ENCODE data around the gene C19orf81. TPM values are rescaled to one million over a fixed set of nuclear protein-coding genes. Genes with fewer than 3 reads are reported as not detected.

C19orf81 gene
- total and polyA plus RNA-seq, 2 of the 4 experiments (the other 2 are of a cell fraction), result 0.31 TPM; not detected in 1

DNA sequence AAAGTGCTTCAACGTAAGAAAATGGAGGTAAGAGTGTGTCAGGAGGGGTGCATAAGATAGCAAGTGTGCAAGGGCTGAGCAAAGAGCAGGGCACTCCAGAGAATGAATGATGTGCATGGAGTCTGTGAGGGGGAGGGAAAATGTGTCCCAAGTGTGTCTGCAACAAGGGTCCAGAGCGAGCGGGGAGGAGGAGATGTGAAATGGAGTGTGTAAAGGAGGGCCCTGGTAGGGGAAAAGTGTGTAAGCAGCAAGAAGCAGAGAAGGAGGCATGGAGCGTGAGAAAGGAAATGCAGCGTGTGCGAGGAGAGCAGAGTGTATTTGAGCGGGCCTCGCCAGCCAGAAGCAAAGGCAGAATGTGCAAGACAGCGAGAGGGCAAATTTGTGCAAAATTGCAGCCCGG lies 11.8 kb downstream of the C19orf81 start:
- no peak overlapping the region for H3K27ac ChIP-seq (ENCODE audit: insufficient read depth, low read length)
- no peak overlapping the region for H3K4me3 ChIP-seq (ENCODE audit: insufficient read depth, low read depth, low read length)
- ATAC-seq (ENCODE audit: low read depth), result no peak
- H3K56ac ChIP-seq (ENCODE audit: extremely low read depth, insufficient read depth, low read length), result no peak overlapping the region
- H3K18ac ChIP-seq (ENCODE audit: low read depth, low read length), result no peak overlapping the region
- no peak overlapping the region for H3K9ac ChIP-seq (ENCODE audit: low read depth, low read length)
- no peak overlapping the region for H4K8ac ChIP-seq (ENCODE audit: low read depth in 2 of 2, low read length in 2 of 2)
- no peak for DNase-seq
- peaks cover 18% of the 10 kb centered on the region for H3K27me3 ChIP-seq (ENCODE audit: control insufficient read depth, insufficient read depth, low read length)
- no peaks in the 10 kb centered on the region for H3K36me3 ChIP-seq (ENCODE audit: control insufficient read depth, insufficient read depth, low read length)
- H3K4me1 ChIP-seq (ENCODE audit: control insufficient read depth, insufficient read depth, low read length), result peaks cover 3% of the 10 kb centered on the region
- dilution Hi-C loops (cut with HindIII; ENCODE audit: low sequenced_read_pairs, unreplicated experiment) (no loop called here), in situ Hi-C loops (cut with MboI; ENCODE audit: low sequenced_read_pairs) (no loop called here), intact Hi-C loops (cut with micrococcal nuclease) (no loop called here)
- no peak for TF ChIP-seq CTCF (conservative IDR thresholded peaks at IDR 0.05; ENCODE audit: low read depth, low read length)
- no peak for TF ChIP-seq CEBPB (IDR thresholded peaks at IDR 0.05; ENCODE audit: low read depth, low read length)
- no peak for TF ChIP-seq RAD21 (IDR thresholded peaks at IDR 0.05; ENCODE audit: low read length)
- no peak for TF ChIP-seq MAFK (IDR thresholded peaks at IDR 0.05; ENCODE audit: low read depth, low read length)
- no peak for TF ChIP-seq ELK1 (IDR thresholded peaks at IDR 0.05; ENCODE audit: borderline replicate concordance, low read depth, low read length)
- no peak for TF ChIP-seq NFE2L2 (IDR thresholded peaks at IDR 0.05; ENCODE audit: low read depth, low read length)
- no peak for TF ChIP-seq MAZ (IDR thresholded peaks at IDR 0.05; ENCODE audit: borderline replicate concordance, low read depth, low read length)
- no peak for TF ChIP-seq CHD1 (IDR thresholded peaks at IDR 0.05; ENCODE audit: low read depth, low read length)
- TF ChIP-seq SMC3 (IDR thresholded peaks at IDR 0.05; ENCODE audit: low read depth, low read length), result no peak
- no peak for TF ChIP-seq RFX5 (IDR thresholded peaks at IDR 0.05; ENCODE audit: low read depth, low read length)
- TF ChIP-seq, protein P1, sequence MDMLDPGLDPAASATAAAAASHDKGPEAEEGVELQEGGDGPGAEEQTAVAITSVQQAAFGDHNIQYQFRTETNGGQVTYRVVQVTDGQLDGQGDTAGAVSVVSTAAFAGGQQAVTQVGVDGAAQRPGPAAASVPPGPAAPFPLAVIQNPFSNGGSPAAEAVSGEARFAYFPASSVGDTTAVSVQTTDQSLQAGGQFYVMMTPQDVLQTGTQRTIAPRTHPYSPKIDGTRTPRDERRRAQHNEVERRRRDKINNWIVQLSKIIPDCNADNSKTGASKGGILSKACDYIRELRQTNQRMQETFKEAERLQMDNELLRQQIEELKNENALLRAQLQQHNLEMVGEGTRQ (IDR thresholded peaks at IDR 0.05; ENCODE audit: low read depth, low read length), result no peak
- no peak for TF ChIP-seq RCOR1 (IDR thresholded peaks at IDR 0.05; ENCODE audit: insufficient replicate concordance, low read length)
- no peak for TF ChIP-seq POLR2A (IDR thresholded peaks at IDR 0.05; ENCODE audit: low read depth, low read length)
- no peak overlapping the region for H2AK5ac ChIP-seq (ENCODE audit: low read depth, low read length)
- no peak overlapping the region for H2BK120ac ChIP-seq (ENCODE audit: low read depth, low read length)
- no peak overlapping the region for H4K5ac ChIP-seq (ENCODE audit: low read depth, low read length)
- no peak overlapping the region for H3K14ac ChIP-seq (replicated peaks; ENCODE audit: low read depth, low read length)
- H3K9me1 ChIP-seq (ENCODE audit: insufficient read depth, low read length), result peaks cover 5% of the 10 kb centered on the region; the same call in 1 of the 2 replicates
- H3K9me3 ChIP-seq (ENCODE audit: control insufficient read depth, insufficient read depth, low read length), result peaks cover 4% of the 10 kb centered on the region
- no peaks in the 10 kb centered on the region; the same call in 1 of the 2 replicates for H4K20me1 ChIP-seq (ENCODE audit: insufficient read depth, low read length)
- H2BK20ac ChIP-seq (ENCODE audit: low read depth, low read length), result no peak overlapping the region
- 74% methylated on average over 9 of the region's 10 CpGs; no CpG with 5 or more reads in 1 of the 2 experiments for WGBS, 2 experiments (ENCODE audit: extremely low coverage in 2 of 2, insufficient read length in 1 of 2)
- TSS peak; percentile 45 for BruUV-seq (replicated peaks)
- no peak overlapping the region for H4K91ac ChIP-seq (ENCODE audit: insufficient read depth, low read depth, low read length)
- no peak overlapping the region for H3K4me2 ChIP-seq (ENCODE audit: low read depth, low read length)
- H2AFZ ChIP-seq (replicated peaks; ENCODE audit: low read length, poor library complexity), result no peak overlapping the region
- no peak overlapping the region for H2AK9ac ChIP-seq (replicated peaks; ENCODE audit: low read depth, low read length, poor library complexity)
- no peaks in the 10 kb centered on the region for H3K79me1 ChIP-seq (ENCODE audit: low read depth in 1 of 2, low read length in 2 of 2)
- no peak overlapping the region for H3K4ac ChIP-seq (ENCODE audit: low read depth, low read length)
- CTCF ChIA-PET, result no interaction called here
- H2BK5ac ChIP-seq (ENCODE audit: low read depth, low read length, poor library complexity, severe bottlenecking), result no peak overlapping the region
- H2BK15ac ChIP-seq (ENCODE audit: low read depth, low read length), result no peak overlapping the region
- H3K23ac ChIP-seq (ENCODE audit: low read depth, low read length), result no peak overlapping the region
- POLR2A ChIA-PET (ENCODE audit: unreplicated experiment), result no interaction called here
